DMS 273 (cell line): ENCODE measurements around the gene AMPD3.

Source experiments
- DNase-seq: peaks from one replicate; lab custom pipeline; 2025; ENCODE audit not compliant: unreplicated experiment; lab: John Stamatoyannopoulos, UW

Gene AMPD3

DNA sequence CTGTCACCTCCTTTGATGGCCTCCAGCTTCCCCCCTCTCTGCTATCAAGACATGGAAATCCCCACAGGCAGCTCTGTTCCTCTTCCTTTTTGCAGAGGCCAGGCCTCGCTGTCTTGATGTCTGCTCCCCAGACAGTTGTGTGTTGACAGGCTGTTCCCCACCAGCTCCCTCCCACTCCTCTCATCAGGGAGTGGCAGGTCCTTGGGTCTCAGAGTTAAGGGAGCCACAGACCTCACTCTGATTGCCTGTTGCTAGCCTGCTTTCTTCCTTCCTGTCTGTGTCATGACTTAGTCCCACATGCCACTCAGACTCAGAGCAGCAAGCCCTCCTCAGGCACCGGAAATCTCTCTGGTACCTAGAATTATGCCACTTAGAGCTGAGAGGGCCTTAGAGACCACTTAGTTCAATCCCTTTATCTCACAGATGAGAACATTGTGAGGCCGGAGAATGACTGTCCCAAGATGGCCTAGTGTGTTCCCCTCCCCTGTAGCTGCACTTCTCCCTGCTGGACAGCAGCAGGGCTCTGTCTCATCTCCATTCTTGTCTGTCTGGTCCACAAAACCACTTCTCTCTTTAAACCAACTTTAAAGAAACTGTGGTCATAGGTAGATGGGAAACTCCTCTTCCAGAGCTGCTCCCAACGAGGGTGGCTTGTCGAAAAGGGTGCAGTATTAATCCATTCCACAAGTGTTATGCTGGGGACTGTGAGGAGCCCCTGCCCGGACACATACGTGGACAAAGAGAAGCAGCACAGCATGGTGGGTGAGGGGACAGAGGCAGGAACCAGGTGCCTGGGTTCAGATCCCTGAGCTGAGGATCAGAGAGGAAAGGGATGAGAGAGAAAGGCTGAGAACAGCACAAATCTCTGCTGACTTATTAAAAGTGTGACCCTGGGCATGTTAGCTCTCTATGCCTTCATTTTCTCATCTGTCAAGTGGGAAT, 4.2 kb downstream of the AMPD3 start:
- no peak for DNase-seq

DNA sequence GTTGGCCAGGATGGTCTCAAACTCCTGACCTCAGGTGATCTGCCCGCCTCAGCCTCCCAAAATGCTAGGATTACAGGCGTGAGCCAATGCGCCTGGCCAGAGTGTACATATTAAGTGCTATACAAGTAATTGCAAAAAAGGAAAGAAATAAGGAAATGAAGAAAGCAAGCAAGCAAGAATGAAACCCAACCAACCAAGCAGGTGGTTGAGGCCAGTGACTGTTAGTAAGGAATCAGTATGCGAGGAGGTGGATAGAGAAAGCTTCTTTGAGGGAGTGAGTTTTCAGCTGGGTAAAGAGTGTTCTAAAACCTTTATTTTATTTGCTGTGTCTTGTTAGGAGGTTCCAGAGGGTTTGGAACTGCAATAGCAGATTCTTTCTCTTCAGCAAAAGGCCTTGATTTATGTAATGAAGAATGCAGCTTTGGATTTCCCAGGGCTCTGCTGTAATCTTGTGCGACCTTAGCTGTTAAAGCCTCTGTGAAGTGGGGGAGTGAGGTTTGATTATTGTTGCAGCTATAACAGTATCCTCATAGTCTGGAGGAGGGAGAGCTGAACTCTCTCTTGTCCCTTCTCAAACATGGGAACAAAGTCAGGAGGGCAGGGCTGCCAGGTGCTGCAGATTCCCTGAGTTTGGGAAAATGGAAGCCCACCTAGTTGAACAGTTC, 5.7 kb downstream of the AMPD3 start:
- DNase-seq: no peak

DNA sequence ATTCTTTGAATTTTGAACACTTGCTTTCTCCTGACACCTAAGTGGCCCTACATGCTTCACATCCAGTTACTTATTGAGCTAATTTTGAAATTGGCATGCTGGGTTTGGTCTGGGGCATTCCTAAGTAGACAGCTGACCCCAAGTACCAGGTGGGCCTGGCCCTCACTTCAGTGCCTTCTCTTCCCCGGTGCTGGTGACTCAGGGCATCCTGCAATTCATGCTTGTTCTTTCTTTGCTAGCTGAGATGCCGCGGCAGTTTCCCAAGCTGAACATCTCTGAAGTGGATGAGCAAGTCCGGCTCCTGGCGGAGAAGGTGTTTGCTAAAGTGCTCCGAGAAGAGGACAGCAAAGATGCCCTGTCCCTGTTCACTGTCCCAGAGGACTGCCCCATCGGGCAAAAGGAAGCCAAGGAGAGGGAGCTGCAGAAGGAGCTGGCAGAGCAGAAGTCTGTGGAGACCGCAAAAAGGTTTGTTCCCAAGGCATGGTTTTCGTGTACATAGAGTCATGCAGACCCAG, 6.3 kb downstream of the AMPD3 start:
- no peak for DNase-seq

DNA sequence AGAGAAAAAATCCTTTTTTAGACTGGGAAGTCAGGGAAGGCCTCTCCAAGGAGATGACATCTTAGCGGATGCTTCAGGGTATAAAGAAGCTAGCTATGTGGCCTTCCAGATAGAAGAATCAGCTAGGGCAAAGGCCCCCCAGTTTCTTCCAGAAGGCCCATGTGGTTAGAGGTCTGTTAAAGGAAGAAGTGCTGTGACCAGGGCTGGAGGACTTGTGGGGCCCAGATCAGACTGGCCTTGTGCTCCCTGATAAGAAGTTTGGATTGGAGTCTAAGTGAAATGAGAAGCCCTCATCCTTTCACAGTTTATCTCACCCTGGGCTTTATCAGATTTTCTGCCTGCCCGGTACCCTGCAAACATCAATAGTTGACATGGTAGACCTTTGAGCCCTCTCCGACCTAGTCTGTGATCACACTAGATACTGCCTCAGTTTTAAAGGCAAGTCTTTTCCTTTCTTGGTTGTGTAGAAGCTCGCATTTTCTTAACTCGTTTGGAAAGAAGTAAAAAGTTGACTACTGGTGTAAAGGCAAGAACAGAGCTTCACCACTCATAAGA, 7.8 kb downstream of the AMPD3 start:
- no peak for DNase-seq

DNA sequence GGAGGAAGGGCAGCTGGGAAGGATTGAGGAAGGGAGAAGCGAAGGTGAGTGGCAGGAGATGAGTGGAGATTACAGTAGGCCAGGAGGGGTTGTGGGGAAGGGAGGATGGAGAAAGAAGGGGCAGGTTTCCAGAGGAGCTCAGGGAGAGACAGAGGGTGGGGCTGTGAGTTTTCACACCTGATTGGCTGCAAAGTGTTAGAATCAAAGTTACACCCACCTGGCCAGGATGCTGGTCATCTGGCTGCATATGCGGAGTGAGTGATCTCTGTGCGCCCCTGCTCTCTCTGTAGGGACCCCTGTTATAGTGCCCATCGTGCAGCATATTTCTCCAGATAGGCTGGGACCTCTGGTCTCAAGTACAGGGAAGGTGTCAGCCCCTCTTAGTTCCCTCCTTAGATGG, 18.3 kb downstream of the AMPD3 start:
- no peak for DNase-seq

DNA sequence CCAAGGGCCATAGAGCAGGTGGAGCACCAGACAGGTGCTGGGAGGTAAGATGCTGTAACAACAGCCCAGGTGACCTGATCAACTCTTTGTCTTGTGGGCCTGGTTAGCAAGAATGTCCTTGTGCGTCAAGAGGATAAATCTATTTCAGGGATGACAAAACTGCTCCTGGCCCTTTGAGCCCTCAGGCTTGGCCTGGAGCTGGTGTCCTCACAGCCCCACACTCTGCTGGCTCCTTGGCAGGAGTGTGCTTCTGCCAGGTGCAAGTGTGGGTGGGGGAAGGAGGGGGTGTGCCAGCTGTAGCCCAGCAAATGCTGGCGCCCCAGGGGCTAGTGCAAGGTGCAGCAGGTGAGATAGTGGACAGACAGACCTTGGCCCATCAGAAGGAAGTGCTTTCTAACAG, 19.5 kb downstream of the AMPD3 start:
- DNase-seq: no peak

DNA sequence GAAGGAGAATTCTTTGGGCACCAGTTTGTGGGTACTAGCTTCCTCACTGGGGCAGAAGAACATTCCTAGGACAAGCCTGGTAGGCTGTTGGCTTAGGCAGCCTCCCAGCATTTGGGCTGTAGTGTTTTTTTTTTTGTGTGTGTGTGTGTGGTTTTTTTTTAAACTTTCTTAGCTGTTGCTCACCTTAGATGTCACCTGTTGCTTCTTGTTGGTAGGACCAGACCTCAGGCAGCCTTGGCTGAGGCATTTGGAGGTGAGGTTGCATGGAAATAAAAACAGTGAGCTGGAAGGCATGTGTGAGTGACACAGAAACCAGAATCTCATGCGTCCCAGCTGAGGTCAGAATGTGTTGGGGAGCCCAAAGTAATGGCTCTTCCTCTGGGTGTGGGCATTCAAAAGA, 21.3 kb downstream of the AMPD3 start:
- DNase-seq: no peak

DNA sequence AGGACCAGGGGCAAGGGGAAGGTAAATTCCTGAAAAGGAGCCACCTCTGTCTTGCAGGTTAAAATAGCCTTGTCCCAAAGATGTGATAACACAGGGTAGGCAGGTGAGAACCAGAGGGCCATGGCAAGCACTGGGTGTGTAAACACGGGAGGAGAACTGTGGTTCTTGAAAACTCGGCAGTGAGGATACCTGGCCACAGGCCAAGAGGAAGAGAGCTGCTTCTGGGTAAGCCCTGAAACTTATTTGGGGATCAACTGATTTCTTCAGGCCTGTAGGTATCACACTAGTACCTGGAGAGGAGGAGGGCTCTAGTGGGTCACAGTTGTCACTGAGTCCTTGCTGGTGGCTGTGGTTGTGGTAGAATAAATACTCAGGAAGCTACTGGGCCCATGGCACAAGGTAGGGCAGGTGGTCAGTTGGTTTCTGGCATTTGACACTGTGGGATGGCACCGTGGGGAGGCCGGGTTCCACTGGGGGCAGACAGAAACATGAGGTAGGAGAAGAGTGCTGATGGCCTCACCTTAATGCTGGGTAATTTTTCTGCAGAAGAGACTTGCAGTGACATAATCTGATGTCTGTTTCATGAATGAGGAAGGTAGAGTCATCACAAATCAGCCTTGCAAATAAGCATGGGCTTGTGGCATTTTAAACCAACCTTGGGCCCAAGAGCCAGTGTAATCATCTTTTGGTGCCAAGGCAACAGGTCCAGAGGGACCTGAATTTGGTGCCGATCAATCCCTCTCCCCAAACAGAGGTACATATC, 22.0 kb downstream of the AMPD3 start:
- DNase-seq: no peak

DNA sequence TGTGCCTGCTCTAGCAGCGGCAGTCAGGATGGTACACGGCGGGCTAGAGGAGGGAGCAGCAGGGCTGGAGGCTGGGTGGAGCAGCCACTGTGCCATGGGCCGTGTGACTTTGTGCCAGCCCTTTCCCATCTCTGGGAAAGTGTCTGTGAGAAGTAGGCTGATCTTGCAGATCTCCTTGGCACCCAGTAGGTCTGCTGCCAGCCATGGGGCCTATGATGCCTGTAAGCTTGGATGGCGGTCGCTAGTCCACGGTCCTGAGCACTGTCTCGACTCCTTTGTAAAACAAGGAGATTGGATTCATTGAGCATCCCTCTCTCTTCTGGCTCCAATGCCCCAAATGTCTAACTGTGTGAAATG, 22.6 kb downstream of the AMPD3 start:
- DNase-seq: no peak

DNA sequence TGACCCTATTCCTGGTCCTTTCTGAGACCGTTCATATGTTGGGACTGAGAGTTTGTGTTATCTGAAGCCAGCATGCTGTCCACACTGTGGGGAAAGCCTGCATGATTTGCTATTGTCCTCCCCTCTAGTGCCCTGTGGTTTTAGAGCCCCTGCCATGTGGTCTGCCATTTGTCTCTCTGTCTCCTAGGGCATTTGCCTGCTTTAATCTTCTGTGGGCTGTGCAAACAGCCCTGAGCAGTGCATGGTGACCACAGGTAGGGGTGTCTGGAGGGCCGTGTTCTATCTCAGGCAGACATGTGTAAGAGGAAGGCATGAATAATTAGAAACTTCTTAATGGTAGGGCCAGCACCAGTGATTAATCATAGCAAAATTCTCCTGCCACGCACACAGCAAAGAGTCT, 23.0 kb downstream of the AMPD3 start:
- DNase-seq: no peak

DNA sequence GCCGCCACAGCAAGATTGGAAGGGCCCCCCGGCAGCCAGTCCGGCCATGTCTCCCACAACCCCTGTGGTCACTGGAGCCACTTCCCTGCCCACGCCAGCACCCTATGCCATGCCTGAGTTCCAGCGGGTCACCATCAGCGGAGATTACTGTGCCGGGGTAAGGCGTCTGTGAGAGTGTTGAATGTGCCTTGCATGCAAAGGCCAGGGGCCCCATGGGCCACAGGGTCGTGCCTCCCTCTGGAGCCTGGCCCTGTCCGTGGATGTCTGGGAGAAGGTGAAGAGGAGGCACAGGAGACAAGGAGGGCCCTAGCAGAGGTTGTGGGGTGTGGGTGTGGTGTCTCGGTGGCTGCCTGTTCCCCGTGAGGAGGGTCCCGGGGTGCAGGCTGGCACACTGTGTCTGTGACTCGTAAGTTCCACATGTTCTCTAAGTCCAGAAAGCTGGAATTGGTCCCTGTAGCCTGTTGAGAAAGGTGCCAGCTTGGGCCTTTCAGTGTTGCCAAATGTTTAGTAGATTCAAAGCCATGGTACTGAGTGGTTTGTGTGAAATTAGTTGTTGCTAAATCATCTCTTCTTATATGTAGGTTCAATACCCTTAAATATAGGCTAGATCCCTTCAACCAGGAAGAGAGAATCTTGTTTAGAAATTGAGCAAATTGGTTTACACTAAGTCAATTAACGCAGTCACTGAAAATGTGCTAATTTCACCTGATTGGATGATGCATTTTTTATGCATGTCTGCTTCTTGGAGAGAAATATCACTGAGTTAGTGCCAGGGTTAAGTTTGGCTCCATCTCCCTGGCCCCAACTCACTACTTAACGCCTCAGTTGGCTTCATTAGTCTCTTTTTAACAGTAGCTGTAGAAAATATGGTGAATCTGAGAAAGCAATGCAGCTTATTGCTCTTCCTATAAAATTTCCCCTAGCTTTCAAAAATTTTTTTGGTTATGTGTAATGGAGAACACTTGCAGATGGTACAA, 23.8 kb downstream of the AMPD3 start:
- no peak for DNase-seq

DNA sequence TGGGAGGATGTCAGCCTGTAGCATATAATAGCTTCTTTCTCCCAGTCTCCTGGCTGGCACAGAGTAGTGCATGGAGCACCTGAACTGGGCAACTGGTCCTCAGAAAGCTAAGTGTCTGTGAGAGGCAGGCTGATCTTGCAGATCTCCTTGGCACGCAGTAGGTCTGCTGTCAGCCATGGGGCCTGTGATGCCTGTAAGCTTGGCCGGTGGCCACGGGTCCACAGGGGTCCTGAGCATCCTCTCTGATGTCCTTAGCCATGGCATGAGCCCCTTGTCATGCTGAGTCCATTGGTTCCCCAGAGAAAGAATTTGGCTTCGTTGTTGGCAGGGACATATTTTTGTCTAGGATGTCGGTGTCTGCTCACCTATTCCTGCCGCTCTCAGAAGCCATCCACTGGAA, 25.0 kb downstream of the AMPD3 start:
- no peak for DNase-seq

DNA sequence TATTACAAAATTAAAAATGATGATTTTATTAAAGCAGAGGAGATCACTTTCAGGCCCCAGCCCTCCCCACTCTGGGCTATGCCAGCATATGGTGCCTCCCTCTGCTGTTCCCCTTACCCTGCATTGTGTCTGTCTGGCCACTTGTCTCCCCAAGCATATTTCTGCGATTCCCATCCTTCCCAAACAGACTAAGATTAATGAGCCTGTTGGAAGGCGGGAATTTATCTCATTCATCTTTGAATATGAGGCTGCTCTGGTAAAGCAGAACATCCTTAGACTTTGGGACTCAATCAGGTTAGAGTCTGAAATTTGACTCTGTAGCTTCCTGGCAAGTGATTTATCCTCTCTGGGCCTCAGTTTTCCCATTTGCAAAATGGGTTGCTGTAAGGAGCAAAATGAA, 25.7 kb downstream of the AMPD3 start:
- DNase-seq: no peak

DNA sequence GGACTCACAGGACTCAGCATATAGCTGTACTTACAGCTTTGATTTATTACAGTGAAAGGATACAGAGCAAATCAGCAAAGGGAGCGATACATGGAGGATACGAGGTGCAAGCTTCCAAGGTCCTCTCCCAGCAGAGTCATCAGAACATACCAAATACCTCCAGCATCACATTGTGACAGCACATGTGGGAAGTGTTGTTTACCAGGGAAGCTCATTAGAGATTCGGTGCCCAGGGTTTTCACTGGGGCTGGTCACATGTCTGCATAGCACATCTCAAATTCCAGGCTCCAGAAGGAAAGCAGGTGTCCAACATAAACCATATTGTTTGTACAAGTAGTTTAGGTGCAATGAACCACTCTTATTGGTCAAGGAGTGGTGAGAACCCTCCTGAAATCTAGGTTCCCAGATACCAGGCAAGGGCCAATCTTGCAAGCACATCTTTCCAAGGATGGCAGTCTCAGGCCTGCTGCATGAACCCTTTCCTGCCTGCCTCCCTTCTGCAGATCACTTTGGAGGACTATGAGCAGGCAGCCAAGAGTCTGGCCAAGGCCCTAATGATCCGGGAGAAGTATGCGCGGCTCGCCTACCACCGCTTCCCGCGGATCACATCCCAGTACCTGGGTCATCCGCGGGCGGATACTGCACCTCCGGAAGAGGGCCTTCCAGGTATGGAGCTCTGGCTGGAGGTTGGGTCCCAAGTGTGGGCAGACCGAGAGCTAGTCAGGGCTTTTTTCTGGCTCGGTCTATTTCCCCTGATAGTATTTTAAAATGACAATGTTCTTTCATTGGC, 26.7 kb downstream of the AMPD3 start:
- peak; percentile 15 for DNase-seq

DNA sequence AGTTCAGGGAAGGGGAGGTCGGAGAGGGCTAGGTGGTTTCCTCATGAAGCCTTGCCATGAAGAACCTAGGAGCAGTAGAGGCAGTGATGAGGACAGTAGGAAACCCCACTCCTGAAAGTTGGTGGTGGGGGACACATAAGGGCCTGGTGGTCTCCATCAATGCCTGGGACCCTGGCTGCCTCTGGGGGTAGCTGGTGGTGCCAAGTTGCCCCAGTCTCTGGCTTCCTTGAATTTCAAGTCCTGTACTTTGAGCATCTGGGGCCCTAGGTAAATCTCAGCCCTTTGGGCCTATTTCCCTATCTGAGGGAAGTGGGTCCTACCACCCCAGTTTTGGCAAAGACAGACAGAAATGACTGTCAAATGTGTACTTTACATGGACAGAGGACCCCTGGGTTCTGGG, 28.1 kb downstream of the AMPD3 start:
- DNase-seq: no peak

DNA sequence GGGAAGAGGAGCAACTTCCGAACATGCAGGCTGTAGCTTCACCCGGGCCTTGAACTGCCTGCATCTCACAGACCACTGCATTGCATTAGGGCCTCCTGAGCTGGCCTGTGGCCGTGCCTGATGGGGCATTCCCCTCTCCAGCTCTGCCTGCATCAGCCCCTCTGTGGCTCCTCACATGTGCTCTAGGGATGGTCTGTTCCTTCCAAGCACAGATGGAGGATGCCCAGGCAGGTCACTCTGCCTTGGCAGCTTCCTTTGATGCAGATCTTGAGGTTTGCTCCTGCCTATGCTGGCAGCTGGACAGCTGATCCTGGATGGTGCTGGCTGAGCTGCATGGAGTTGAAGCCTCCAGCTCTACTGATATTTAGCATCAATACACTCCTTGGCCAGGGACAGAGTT, 28.5 kb downstream of the AMPD3 start:
- DNase-seq: no peak

DNA sequence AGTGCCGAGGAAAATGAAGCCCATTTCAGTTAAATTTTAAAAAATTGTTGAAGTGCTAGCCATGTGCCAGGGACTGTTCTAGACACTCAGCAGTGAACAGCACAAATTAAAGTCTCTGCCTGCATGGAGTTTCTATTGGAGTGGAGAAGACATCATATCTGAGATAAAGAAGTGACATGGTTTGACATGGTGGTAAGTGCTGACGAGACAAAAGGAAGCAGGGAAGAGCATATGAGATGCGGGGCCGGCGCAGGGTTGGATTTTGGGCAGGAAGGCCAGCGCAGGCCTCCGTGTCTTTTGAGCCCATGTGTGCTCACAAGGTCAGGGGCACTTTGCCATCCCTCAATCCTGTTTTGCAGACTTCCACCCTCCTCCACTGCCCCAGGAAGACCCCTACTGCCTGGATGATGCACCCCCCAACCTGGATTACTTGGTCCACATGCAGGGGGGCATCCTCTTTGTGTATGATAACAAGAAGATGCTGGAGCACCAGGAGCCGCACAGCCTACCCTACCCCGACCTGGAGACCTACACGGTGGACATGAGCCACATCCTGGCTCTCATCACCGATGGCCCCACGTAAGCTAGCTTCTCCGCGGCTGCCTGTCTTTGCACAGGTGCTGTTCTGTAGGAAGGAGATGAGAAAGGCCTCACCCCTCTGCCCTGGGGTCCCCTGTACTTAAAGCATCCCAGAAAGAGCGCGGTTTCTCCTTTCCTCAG, 29.6 kb downstream of the AMPD3 start:
- no peak for DNase-seq

DNA sequence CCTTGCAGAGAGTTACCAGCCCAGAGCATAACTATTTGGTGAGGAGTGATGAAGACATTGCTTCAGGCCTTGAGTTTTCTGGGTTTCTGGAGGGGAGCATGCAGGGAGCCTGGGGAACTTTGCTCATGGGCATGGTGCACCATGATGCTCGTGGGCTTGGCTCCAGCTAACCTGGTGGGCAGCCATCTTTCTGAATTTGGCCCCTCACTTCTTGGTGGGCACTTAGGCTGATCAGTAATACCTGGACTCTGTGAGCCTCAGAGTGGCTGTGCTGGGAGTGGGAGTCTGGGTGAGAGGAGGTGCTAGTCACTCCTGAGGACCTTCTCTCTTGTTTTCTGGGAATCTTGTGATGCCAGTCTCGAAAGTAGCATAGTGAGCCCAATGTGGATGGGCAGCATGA, 30.6 kb downstream of the AMPD3 start:
- no peak for DNase-seq
